ENCODE data around the gene SUN3.

- TF ChIP-seq POLR2AphosphoS5 (IDR thresholded peaks at IDR 0.05), result no peak
- TF ChIP-seq POLR2A (IDR thresholded peaks at IDR 0.05), result no peak
These were observed 76.7 kb downstream of the SUN3 start for GRCh38 chr7:47952224-47952623.

Data from transverse colon (tissue), 3 donors.